Stimulated activated CD4-positive, alpha-beta T cell treated with anti-CD3 and anti-CD28 coated beads, Interleukin-1b, Interleukin-23, amount 100 ng/mL, for 4 hours (primary cell): ENCODE results near the gene FUOM.

ENCODE experiments used
- DNase-seq, 2 donors: peaks; one replicate each; pipeline ENCODE4 v3.0.0-alpha.2; 2020; ENCODE audit warnings: low read depth in 2 of 2

FUOM gene

GRCh38 chr10:133357285-133358161, at the start of gene FUOM:
Gene FUOM (minus strand): TSS chr10:133358019. CDS start chr10:133358007, 12 bp downstream.
- peak; percentile 51 to 67 for DNase-seq

- DNase-seq = no peak
Observed at GRCh38 chr10:133405844-133406527, 48.2 kb upstream of the FUOM start.

- no peak for DNase-seq
Observed at GRCh38 chr10:133405272-133405671, 47.5 kb upstream of the FUOM start.

- DNase-seq = no peak
Observed at GRCh38 chr10:133403784-133404183, 46.0 kb upstream of the FUOM start.

- DNase-seq = no peak
Observed at GRCh38 chr10:133403359-133403758, 45.5 kb upstream of the FUOM start.

- no peak for DNase-seq
Observed at GRCh38 chr10:133401981-133402725, 44.3 kb upstream of the FUOM start.

GRCh38 chr10:133401500-133401899, 43.7 kb upstream of the FUOM start:
- DNase-seq = no peak

- no peak for DNase-seq
Observed at GRCh38 chr10:133400624-133401424, 43.0 kb upstream of the FUOM start.

GRCh38 chr10:133399123-133399601, 41.3 kb upstream of the FUOM start:
- no peak for DNase-seq

- no peak for DNase-seq
Observed at GRCh38 chr10:133397938-133398337, 40.1 kb upstream of the FUOM start.

GRCh38 chr10:133396035-133396624, 38.3 kb upstream of the FUOM start:
- no peak for DNase-seq

GRCh38 chr10:133394801-133395221, 37.0 kb upstream of the FUOM start:
- DNase-seq = no peak

- DNase-seq = peak; percentile 91 to 97
Observed at GRCh38 chr10:133394064-133394663, 36.3 kb upstream of the FUOM start, which contains the start of gene MTG1. Gene MTG1 (plus strand): TSS chr10:133394157. CDS start chr10:133394221, 64 bp downstream.

- no peak for DNase-seq
Observed at GRCh38 chr10:133393401-133394063, 35.7 kb upstream of the FUOM start.

GRCh38 chr10:133391761-133392518, 34.1 kb upstream of the FUOM start:
- no peak for DNase-seq

GRCh38 chr10:133391249-133391635, 33.4 kb upstream of the FUOM start:
- no peak for DNase-seq

GRCh38 chr10:133390597-133391248, 32.9 kb upstream of the FUOM start:
- no peak for DNase-seq

GRCh38 chr10:133388973-133389818, 31.4 kb upstream of the FUOM start:
- DNase-seq = no peak
